Measurements from ENCODE around the gene INSYN2B. TPM values are rescaled to one million over a fixed set of nuclear protein-coding genes. Genes with fewer than 3 reads are reported as not detected.

INSYN2B gene
- total RNA-seq, 1 donor from 2014 or later = 0.26 TPM

DNA sequence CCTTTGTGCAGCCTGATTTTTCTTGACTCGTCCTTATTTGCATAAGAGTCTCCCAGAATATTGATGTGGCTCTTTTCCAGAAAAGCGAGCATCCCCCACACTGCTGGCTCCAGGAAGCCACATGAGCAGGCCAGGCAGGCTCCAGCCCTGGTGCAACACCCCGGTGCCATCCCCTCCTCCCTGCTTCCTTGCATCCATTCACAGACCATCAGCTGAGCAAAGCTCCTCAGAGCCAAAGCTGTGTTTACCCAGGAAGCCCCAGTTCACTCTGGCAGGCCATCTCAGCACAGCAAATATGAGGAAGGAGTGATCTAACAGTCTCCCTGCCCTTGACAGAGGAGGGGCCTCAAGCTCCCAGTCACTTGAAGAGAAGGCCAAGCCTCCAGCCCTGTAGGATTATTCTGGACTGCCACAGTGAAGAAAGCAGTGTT is 34.4 kb downstream of the INSYN2B start:
- Histone ChIP-seq H4K20me1 (ENCODE audit: low read depth) (no peaks in the 10 kb centered on the region), H3K36me3 (no peaks in the 10 kb centered on the region), H3K4me1 (peaks cover 16% of the 10 kb centered on the region), H3K4me3 (no peak overlapping the region), H3K79me2 (ENCODE audit: low read depth) (no peaks in the 10 kb centered on the region), H3K9me3 (ENCODE audit: low read depth) (no peaks in the 10 kb centered on the region), H3K4me2 (peak overlapping the region; percentile 57), H3K27me3 (no peaks in the 10 kb centered on the region), H3F3A (ENCODE audit: low read depth) (peaks cover 13% of the 10 kb centered on the region), H3K9ac (no peak overlapping the region), H3K27ac (peak overlapping the region; percentile 5), H2AFZ (replicated peaks) (peak overlapping the region; percentile 89)
- Mint-ChIP-seq H3K36me3 (no peaks in the 10 kb centered on the region), H3K27me3 (ENCODE audit: insufficient read depth, low read depth) (peaks cover 10% of the 10 kb centered on the region), H3K4me1 (peaks cover 30% of the 10 kb centered on the region), H3K27ac (peak overlapping the region; percentile 70), H3K9me3 (peaks cover 3% of the 10 kb centered on the region), H3K4me3 (peak overlapping the region; percentile 42)
- peak; percentile 23 for DNase-seq (ENCODE audit: low spot score)
- TF ChIP-seq, protein P1, sequence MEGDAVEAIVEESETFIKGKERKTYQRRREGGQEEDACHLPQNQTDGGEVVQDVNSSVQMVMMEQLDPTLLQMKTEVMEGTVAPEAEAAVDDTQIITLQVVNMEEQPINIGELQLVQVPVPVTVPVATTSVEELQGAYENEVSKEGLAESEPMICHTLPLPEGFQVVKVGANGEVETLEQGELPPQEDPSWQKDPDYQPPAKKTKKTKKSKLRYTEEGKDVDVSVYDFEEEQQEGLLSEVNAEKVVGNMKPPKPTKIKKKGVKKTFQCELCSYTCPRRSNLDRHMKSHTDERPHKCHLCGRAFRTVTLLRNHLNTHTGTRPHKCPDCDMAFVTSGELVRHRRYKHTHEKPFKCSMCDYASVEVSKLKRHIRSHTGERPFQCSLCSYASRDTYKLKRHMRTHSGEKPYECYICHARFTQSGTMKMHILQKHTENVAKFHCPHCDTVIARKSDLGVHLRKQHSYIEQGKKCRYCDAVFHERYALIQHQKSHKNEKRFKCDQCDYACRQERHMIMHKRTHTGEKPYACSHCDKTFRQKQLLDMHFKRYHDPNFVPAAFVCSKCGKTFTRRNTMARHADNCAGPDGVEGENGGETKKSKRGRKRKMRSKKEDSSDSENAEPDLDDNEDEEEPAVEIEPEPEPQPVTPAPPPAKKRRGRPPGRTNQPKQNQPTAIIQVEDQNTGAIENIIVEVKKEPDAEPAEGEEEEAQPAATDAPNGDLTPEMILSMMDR (IDR thresholded peaks at IDR 0.05) = no peak
- TF ChIP-seq EZH2phosphoT487 (IDR thresholded peaks at IDR 0.05) = no peak
- TF ChIP-seq EZH2 (IDR thresholded peaks at IDR 0.05) = no peak

DNA sequence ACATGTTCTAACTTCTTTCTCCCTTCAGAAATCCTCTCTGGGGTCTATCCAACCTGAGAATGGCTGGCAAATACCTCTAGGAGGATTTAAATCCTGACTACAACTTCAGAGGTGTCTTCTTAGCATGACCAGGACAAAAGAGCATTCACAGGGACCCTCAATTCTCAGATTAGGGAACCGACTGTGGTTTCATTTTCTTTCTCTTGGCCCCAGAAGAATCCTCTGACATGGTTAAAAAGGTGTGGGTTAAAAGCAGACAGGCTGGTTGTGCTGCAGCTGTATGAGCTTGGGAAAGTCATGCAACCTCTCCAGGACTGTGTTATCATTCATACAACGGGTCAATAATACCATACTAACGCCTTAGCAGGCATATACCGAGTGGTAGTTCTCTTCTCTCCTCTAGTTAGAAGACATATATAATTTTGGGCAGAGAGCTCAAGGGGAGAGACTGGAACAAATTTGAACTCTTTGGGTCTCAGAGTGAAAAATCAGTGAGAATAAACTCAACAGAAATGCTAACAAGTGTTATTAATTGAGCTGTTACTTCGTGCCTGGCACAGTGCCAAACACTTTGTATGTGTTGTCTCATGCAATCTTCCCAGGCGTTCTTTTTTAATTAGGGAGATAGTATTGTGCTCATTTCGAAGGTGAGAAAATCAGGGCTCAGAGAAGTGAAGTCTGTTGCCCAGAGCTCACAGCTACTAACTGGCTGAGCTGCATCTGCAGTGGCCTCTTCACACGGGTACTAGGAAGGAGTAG is 35.2 kb downstream of the INSYN2B start:
- no peaks in the 10 kb centered on the region for H3K36me3 ChIP-seq
- H3K4me2 ChIP-seq = peak overlapping the region; percentile 57
- no peaks in the 10 kb centered on the region for H3K27me3 ChIP-seq
- H3F3A ChIP-seq (ENCODE audit: low read depth) = peaks cover 13% of the 10 kb centered on the region
- no peak for DNase-seq (ENCODE audit: low spot score)
- peaks cover 30% of the 10 kb centered on the region for H3K4me1 Mint-ChIP-seq
- peaks cover 10% of the 10 kb centered on the region for H3K27me3 Mint-ChIP-seq (ENCODE audit: insufficient read depth, low read depth)
- no peaks in the 10 kb centered on the region for H3K79me2 ChIP-seq (ENCODE audit: low read depth)
- H3K9me3 Mint-ChIP-seq = peaks cover 3% of the 10 kb centered on the region
- peak overlapping the region; percentile 70 for H3K27ac Mint-ChIP-seq
- H3K4me3 Mint-ChIP-seq = peak overlapping the region; percentile 42
- peak overlapping the region; percentile 5 for H3K27ac ChIP-seq
- H3K9ac ChIP-seq = no peak overlapping the region
- no peaks in the 10 kb centered on the region for H3K36me3 Mint-ChIP-seq
- H3K4me3 ChIP-seq = no peak overlapping the region
- TF ChIP-seq EZH2 (IDR thresholded peaks at IDR 0.05) (no peak), EZH2phosphoT487 (IDR thresholded peaks at IDR 0.05) (no peak)
- TF ChIP-seq, protein P1 (IDR thresholded peaks at IDR 0.05) = no peak
- no peaks in the 10 kb centered on the region for H3K9me3 ChIP-seq (ENCODE audit: low read depth)
- H2AFZ ChIP-seq (replicated peaks) = peak overlapping the region; percentile 89
- peaks cover 16% of the 10 kb centered on the region for H3K4me1 ChIP-seq
- H4K20me1 ChIP-seq (ENCODE audit: low read depth) = no peaks in the 10 kb centered on the region

DNA sequence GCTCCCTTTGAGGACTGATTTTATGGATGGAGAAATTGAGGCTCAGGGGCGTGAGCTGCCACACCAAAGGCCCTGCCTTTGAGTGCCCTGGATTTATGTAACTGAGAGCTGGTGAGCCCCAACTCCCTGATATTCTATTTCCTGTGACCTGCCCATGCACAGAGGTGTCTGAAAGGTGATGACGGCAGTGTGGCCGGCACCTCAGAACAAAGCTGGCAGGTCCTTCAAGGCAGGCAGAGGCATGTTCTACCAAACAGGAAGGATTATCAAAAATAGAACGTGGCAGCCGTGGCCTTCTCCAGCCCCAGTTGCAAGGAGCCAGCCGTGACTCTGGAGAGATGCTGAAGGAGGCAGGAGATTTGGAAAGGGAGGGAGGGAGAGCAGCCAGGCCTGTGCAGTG is 36.2 kb downstream of the INSYN2B start:
- no peaks in the 10 kb centered on the region for H3K36me3 ChIP-seq
- no peak overlapping the region for H3K27ac ChIP-seq
- no peak overlapping the region for H2AFZ ChIP-seq (replicated peaks)
- no peak for TF ChIP-seq EZH2 (IDR thresholded peaks at IDR 0.05)
- no peak for TF ChIP-seq EZH2phosphoT487 (IDR thresholded peaks at IDR 0.05)
- TF ChIP-seq, protein P1 (IDR thresholded peaks at IDR 0.05) = no peak
- peaks cover 16% of the 10 kb centered on the region for H3K4me1 ChIP-seq
- peaks cover 13% of the 10 kb centered on the region for H3F3A ChIP-seq (ENCODE audit: low read depth)
- H3K9me3 Mint-ChIP-seq = peaks cover under 1% of the 10 kb centered on the region
- no peaks in the 10 kb centered on the region for H3K27me3 ChIP-seq
- H3K4me1 Mint-ChIP-seq = peaks cover 27% of the 10 kb centered on the region
- no peaks in the 10 kb centered on the region for H3K79me2 ChIP-seq (ENCODE audit: low read depth)
- no peaks in the 10 kb centered on the region for H3K36me3 Mint-ChIP-seq
- no peak overlapping the region for H3K4me3 Mint-ChIP-seq
- H3K9me3 ChIP-seq (ENCODE audit: low read depth) = no peaks in the 10 kb centered on the region
- no peak overlapping the region for H3K4me2 ChIP-seq
- H3K27me3 Mint-ChIP-seq (ENCODE audit: insufficient read depth, low read depth) = peaks cover 10% of the 10 kb centered on the region
- no peak overlapping the region for H3K27ac Mint-ChIP-seq
- H4K20me1 ChIP-seq (ENCODE audit: low read depth) = no peaks in the 10 kb centered on the region
- no peak for DNase-seq (ENCODE audit: low spot score)
- H3K9ac ChIP-seq = no peak overlapping the region
- no peak overlapping the region for H3K4me3 ChIP-seq

Data from neural progenitor cell (in vitro differentiated cells).